Uterine smooth muscle cell (primary cell): ENCODE results near the gene ZNF598. TPM values are rescaled to one million over a fixed set of nuclear protein-coding genes. Genes with fewer than 3 reads are reported as not detected.

Source experiments
- total RNA-seq: library from RNA; depleted of rRNA; stranded (reverse); fragments of >200 nt; gene quantifications from 2 replicates; pipeline ENCODE4 v1.2.3, GENCODE V29; 2014

The ZNF598 gene
- 20.7 and 22.7 TPM in 2 replicates for total RNA-seq

GRCh38 chr16:2009791-2010510 is at the start of gene ZNF598:
TSS of gene ZNF598 (minus strand) at chr16:2009821.

DNA sequence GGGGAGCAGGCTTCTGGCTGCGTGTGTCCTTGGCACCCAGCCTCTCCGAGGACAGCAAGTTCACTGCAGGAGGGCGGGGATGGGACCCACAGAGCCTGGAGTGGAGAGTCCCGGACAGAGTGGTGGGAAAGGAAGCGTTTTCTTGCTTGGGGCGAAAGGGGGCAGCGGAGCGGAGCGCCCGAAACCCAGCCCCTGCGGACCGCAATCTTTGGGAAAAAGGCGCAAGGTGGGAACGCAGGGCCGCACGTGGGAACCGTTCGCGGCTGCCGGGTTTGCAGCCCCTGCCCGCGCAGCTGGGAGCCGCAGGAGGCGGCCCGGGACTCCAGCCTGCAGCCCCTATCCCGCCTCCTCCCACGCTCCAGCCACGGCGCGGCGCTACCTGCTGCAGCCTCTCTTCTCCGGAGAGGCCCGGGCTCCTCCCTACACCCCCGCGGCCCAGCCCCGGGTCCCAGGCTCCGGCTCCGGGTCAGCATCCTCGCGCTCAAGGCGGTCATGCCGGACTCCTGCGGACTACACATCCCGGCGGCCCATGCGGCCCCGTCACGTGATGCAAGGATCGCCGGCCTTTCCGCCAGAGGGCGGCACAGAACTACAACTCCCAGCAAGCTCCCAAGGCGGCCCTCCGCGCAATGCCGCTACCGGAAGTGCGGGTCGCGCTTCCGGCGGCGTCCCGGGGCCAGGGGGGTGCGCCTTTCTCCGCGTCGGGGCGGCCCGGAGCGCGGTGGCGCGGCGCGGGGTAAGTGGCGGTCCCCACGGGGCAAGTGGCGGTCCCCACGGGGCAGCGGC is 37.9 kb upstream of the ZNF598 start, which contains the start of the genes NTHL1 and TSC2:
NTHL1 (minus strand) TSS at position 505 of the 786 bp plus-strand sequence; CDS start at position 494, 11 bp downstream.
TSC2 (plus strand) TSS at position 656 of the 786 bp plus-strand sequence. CDS start 631 bp downstream, outside the sequence.

DNA sequence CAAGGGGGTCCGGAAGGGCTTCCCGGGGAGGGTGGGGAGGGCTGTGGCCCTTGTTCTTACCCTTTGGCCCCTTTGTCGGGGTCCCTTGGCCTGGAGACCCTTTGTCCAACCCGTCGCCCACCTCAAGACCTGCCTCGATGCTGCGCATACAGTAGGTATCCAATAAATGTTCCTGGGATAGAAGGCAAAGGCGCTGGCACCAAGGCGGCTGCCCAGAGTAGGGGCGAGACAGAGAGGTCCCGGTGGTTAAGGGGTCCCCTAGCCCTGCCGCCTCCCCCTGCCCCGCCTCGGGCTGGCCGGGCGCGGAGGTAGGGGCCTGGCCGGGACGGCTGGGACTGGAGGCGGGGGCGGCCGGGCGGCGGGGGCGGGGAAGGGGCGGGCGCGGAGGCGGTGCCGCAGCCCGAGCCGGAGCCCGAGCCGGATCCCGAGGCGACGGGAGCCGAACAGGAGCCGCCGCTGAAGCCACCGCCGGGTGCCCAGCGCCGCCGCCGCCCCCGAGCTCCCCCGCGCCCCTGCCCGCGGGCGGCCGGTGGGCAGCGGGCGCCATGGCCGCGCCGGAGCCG is 16.9 kb upstream of the ZNF598 start, which contains the start of gene NHERF2:
NHERF2 (plus strand) TSS at position 442 of the 563 bp plus-strand sequence; CDS start at position 546, 104 bp downstream.

GRCh38 chr16:2019518-2019920 is 9.9 kb upstream of the ZNF598 start, which contains the start of gene NPW:
TSS of gene NPW (plus strand) at chr16:2019785.

DNA sequence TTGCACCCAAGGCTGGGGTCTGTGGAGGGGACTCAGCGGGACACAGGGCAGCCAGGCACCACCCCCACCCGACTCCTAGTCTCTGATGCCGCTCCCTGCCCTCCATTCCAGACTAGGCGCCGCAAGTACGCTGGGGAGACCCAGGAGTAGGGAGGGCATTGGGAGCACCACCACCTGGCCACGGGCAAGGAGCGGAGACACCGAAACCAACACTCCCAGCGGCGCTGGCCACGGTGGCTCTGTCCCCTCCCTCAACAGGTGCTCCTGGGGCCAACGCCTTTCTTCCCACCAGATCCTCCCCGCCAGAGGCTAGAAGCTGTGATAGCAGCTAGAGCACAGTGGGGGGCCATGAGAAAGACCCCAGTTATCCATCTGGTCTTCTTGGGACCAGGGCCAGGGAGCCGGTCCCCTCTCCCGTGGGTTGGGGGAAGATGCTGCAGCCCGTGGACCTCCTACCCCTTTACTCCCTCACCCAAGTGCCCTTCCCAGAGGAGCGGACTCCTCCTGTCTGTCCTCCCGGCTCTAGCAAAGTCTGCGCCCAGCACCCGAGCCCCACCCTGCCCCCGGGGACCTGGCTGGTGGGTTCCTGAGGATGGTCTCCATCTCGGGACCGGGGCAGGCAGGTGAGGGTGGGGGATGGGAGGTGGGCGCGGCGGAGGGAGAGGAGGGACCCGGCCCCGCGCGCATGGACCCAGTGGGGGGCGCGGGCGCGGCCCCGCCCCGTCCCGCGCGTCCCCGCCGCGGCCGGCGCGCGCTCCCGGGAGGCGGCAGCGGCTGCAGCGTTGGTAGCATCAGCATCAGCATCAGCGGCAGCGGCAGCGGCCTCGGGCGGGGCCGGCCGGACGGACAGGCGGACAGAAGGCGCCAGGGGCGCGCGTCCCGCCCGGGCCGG is 20.2 kb downstream of the ZNF598 start, which contains the start of gene SYNGR3:
SYNGR3 (plus strand) TSS at position 762 of the 892 bp plus-strand sequence. CDS start 133 bp downstream, outside the sequence.

GRCh38 chr16:1983544-1984346 is 25.9 kb downstream of the ZNF598 start, which contains the start of gene GFER:
TSS of gene GFER (plus strand) at chr16:1984193. CDS start at chr16:1984219, 26 bp downstream.

GRCh38 chr16:1981398-1981836 is 28.2 kb downstream of the ZNF598 start, which contains the start of gene NOXO1:
TSS of gene NOXO1 (minus strand) at chr16:1981469. CDS start at chr16:1981179, 290 bp downstream.

DNA sequence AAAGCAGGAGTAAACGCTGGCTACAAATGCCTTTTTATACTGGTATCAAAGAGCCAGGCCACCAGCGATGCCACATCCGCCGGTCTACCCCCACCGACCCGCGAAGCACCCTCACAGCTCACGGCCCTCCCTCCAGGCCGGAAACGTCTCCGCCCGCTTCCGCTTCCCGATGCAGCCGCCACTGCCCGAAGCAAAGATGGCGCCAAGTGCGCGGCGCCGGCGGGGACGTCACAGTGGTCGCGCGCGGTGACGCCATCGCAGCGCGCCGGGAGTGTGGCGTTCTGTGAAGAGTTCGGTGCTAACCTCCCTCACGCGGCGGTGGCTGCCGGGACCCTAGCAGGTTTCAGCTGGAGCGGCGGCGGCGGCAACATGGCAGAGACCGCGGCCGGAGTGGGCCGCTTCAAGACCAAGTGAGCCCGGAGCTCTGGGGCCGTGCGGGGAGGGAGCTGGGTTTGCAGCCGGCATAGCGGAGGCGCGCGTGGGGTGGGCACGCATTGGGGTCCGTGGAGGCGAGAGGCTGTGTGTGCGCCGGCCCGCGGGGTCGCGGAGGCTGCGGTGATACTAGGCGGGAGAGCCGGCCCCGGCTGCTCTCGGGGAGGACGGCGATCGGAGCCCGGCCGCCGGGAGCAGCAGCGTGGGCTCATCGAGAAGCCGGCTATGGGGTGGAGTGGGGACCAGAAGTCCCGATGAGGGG is 37.7 kb downstream of the ZNF598 start, which contains the start of gene TBL3:
TBL3 (plus strand) TSS at position 258 of the 694 bp plus-strand sequence; CDS start at position 370, 112 bp downstream.

DNA sequence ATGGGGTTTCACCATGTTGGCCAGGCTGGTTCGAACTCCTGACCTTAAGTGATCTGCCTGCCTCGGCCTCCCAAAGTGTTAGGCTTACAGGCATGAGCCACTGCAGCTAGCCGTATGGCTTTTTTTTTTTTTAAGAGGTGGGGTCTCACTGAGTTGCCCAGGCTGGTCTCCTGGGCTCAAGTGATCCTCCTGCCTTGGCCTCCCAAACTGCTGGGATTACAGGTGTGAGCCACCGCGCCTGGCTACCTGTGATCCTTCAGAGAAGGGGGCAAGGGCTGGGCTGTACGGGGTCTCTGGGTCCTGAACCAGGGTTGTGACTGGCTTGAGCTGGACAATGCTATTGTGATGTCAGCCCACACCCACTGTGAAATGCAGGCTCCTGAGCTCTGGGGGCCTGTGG is 43.2 kb downstream of the ZNF598 start, which contains the start of gene RNF151:
RNF151 (plus strand) TSS at position 397 of the 400 bp plus-strand sequence. CDS start 26 bp downstream, outside the sequence.

GRCh38 chr16:1964506-1965395 is 44.9 kb downstream of the ZNF598 start, which contains the start of gene RPS2:
TSS of gene RPS2 (minus strand) at chr16:1964826. CDS start at chr16:1964625, 201 bp downstream.

DNA sequence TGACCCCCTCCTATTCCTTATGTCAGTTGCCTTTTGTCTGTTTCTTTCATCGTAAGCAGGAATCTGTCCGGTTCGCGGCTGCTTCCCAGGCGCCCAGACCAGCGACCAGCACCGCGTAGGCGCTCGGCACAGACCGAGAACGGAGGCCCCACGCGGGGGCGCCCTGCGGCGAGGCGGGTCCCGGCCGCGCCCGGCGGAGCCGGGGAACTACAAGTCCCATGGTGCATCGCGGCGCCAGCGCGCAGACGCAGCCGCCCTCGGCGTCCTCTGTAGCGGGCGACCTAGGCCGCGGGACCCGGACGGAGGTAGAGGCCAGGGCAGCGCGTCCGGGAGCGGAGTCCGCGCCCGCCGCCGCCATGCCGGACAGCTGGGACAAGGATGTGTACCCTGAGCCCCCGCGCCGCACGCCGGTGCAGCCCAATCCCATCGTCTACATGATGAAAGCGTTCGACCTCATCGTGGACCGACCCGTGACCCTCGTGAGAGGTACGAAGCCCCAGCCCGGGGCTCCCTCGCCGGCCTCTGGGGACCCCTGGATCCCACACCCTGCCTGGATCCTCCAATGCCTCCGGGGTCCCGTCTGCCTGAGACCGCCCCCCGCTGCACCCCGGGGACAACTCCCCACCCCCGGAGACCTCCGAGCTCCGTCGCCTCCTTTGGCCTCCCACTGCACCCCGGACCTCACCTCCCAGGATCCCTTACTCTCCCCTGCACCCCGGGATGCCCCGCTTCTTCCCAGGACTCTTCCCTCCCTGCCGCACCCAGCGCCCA is 50.2 kb downstream of the ZNF598 start, which contains the start of gene NDUFB10:
NDUFB10 (plus strand) TSS at position 270 of the 771 bp plus-strand sequence; CDS start at position 357, 87 bp downstream.

Other genes with a start within 250 kb of the ZNF598 start
- gene NME3, start 238.3 kb downstream of the ZNF598 start, total RNA-seq: 34.6 and 65.0 TPM in 2 replicates
- 11.7 and 16.5 TPM in 2 replicates for gene EME2, start 237.0 kb downstream of the ZNF598 start, total RNA-seq
- 89.7 and 102 TPM in 2 replicates for gene MRPS34, start 236.7 kb downstream of the ZNF598 start, total RNA-seq
- 29.0 and 37.5 TPM in 2 replicates for gene SPSB3, start 227.2 kb downstream of the ZNF598 start, total RNA-seq
- gene NUBP2, start 226.9 kb downstream of the ZNF598 start, total RNA-seq: 70.7 and 82.7 TPM in 2 replicates
- under 0.01 and 0.50 TPM in 2 replicates for gene IGFALS, start 216.1 kb downstream of the ZNF598 start, total RNA-seq
- gene HAGH, start 183.0 kb downstream of the ZNF598 start, total RNA-seq: 48.1 and 55.1 TPM in 2 replicates
- 66.5 and 87.0 TPM in 2 replicates for gene FAHD1, start 182.6 kb downstream of the ZNF598 start, total RNA-seq
- gene MEIOB, start 137.7 kb downstream of the ZNF598 start, total RNA-seq: 0.22 and 0.50 TPM in 2 replicates
- gene HS3ST6, start 91.4 kb downstream of the ZNF598 start, total RNA-seq: not detected in 2 replicates
- gene MSRB1, start 66.6 kb downstream of the ZNF598 start, total RNA-seq: 6.2 and 6.6 TPM in 2 replicates
- not detected in 2 replicates for gene RPL3L, start 55.1 kb downstream of the ZNF598 start, total RNA-seq
- 110 and 149 TPM in 2 replicates for gene NDUFB10, start 50.3 kb downstream of the ZNF598 start, total RNA-seq
- 1,423 and 2,571 TPM in 2 replicates for gene RPS2, start 45.0 kb downstream of the ZNF598 start, total RNA-seq
- gene RNF151, start 43.0 kb downstream of the ZNF598 start, total RNA-seq: not detected in 2 replicates
- 40.7 and 57.5 TPM in 2 replicates for gene TBL3, start 37.8 kb downstream of the ZNF598 start, total RNA-seq
- not detected in 2 replicates for gene NOXO1, start 28.4 kb downstream of the ZNF598 start, total RNA-seq
- gene GFER, start 25.6 kb downstream of the ZNF598 start, total RNA-seq: 18.5 and 23.0 TPM in 2 replicates
- 1.4 and 6.1 TPM in 2 replicates for gene SYNGR3, start 19.9 kb downstream of the ZNF598 start, total RNA-seq
- gene NPW, start 10.0 kb upstream of the ZNF598 start, total RNA-seq: 0.33 and 0.87 TPM in 2 replicates
- 12.1 and 17.7 TPM in 2 replicates for gene NHERF2, start 17.1 kb upstream of the ZNF598 start, total RNA-seq
- 29.5 and 31.0 TPM in 2 replicates for gene NTHL1, start 38.0 kb upstream of the ZNF598 start, total RNA-seq
- gene TSC2, start 38.2 kb upstream of the ZNF598 start, total RNA-seq: 50.2 and 59.6 TPM in 2 replicates
- gene PKD1, start 126.1 kb upstream of the ZNF598 start, total RNA-seq: 137 and 254 TPM in 2 replicates
- gene RAB26, start 138.8 kb upstream of the ZNF598 start, total RNA-seq: 1.1 and 1.4 TPM in 2 replicates
- 46.6 and 52.6 TPM in 2 replicates for gene TRAF7, start 146.0 kb upstream of the ZNF598 start, total RNA-seq
- 0.12 and 0.33 TPM in 2 replicates for gene CASKIN1, start 186.8 kb upstream of the ZNF598 start, total RNA-seq
- 22.6 and 28.9 TPM in 2 replicates for gene MLST8, start 195.6 kb upstream of the ZNF598 start, total RNA-seq
- gene BRICD5, start 201.0 kb upstream of the ZNF598 start, total RNA-seq: 1.7 and 4.9 TPM in 2 replicates
- gene PGP, start 205.0 kb upstream of the ZNF598 start, total RNA-seq: 14.1 and 24.5 TPM in 2 replicates
- gene E4F1, start 213.8 kb upstream of the ZNF598 start, total RNA-seq: 37.0 and 38.0 TPM in 2 replicates
- gene DNASE1L2, start 226.6 kb upstream of the ZNF598 start, total RNA-seq: 0.44 and 0.87 TPM in 2 replicates
- 51.1 and 60.7 TPM in 2 replicates for gene ECI1, start 241.8 kb upstream of the ZNF598 start, total RNA-seq